ENCODE results near the gene RUVBL1. TPM values are rescaled to one million over a fixed set of nuclear protein-coding genes. Genes with fewer than 3 reads are reported as not detected.

The RUVBL1 gene
- total RNA-seq, 1 experiment from 2014 or later = 110 TPM

- Histone ChIP-seq H3K4me3 (ENCODE audit: low read length) (no peak overlapping the region), H3K9me2 (replicated peaks; ENCODE audit: insufficient read depth, low read length) (no peaks in the 10 kb centered on the region), H3K36me3 (ENCODE audit: insufficient read depth, low read length) (peaks cover 28% of the 10 kb centered on the region), H3K9ac (ENCODE audit: low read length) (no peak overlapping the region), H3K79me2 (ENCODE audit: low read length) (peaks cover 9% of the 10 kb centered on the region), H3K27ac (ENCODE audit: low read length) (no peak overlapping the region), H3K9me3 (ENCODE audit: low read length) (no peaks in the 10 kb centered on the region), H4K20me1 (ENCODE audit: insufficient read depth, low read depth, low read length) (peaks cover 12% of the 10 kb centered on the region; the same call in 1 of the 2 replicates), H3K4me2 (ENCODE audit: low read depth, low read length, poor library complexity, severe bottlenecking) (no peak overlapping the region), H3K4me1 (ENCODE audit: low read length) (no peaks in the 10 kb centered on the region), H3K27me3 (ENCODE audit: low read length) (no peaks in the 10 kb centered on the region), H2AFZ (ENCODE audit: low read length) (no peak overlapping the region)
- no peak for DNase-seq
Measured at GRCh38 chr3:128077665-128078064, 45.9 kb downstream of the RUVBL1 start.

- H4K20me1 ChIP-seq (ENCODE audit: insufficient read depth, low read depth, low read length) = peaks cover 15% of the 10 kb centered on the region; the same call in 1 of the 2 replicates
- no peaks in the 10 kb centered on the region for H3K9me3 ChIP-seq (ENCODE audit: low read length)
- no peak overlapping the region for H2AFZ ChIP-seq (ENCODE audit: low read length)
- no peaks in the 10 kb centered on the region for H3K4me1 ChIP-seq (ENCODE audit: low read length)
- peaks cover 30% of the 10 kb centered on the region for H3K36me3 ChIP-seq (ENCODE audit: insufficient read depth, low read length)
- H3K9ac ChIP-seq (ENCODE audit: low read length) = no peak overlapping the region
- H3K27me3 ChIP-seq (ENCODE audit: low read length) = no peaks in the 10 kb centered on the region
- no peak overlapping the region for H3K4me2 ChIP-seq (ENCODE audit: low read depth, low read length, poor library complexity, severe bottlenecking)
- H3K9me2 ChIP-seq (replicated peaks; ENCODE audit: insufficient read depth, low read length) = no peaks in the 10 kb centered on the region
- peaks cover 10% of the 10 kb centered on the region for H3K79me2 ChIP-seq (ENCODE audit: low read length)
- no peak for DNase-seq
- H3K27ac ChIP-seq (ENCODE audit: low read length) = no peak overlapping the region
- no peak overlapping the region for H3K4me3 ChIP-seq (ENCODE audit: low read length)
Measured at GRCh38 chr3:128077202-128077624, 46.4 kb downstream of the RUVBL1 start.

- peaks cover 25% of the 10 kb centered on the region for H3K36me3 ChIP-seq (ENCODE audit: insufficient read depth, low read length)
- no peak overlapping the region for H3K27ac ChIP-seq (ENCODE audit: low read length)
- no peak for DNase-seq
- no peak overlapping the region for H3K4me3 ChIP-seq (ENCODE audit: low read length)
- no peaks in the 10 kb centered on the region for H3K9me3 ChIP-seq (ENCODE audit: low read length)
- no peaks in the 10 kb centered on the region for H3K9me2 ChIP-seq (replicated peaks; ENCODE audit: insufficient read depth, low read length)
- peaks cover 15% of the 10 kb centered on the region for H3K79me2 ChIP-seq (ENCODE audit: low read length)
- no peak overlapping the region for H2AFZ ChIP-seq (ENCODE audit: low read length)
- no peak overlapping the region for H3K9ac ChIP-seq (ENCODE audit: low read length)
- H3K4me1 ChIP-seq (ENCODE audit: low read length) = no peaks in the 10 kb centered on the region
- H3K27me3 ChIP-seq (ENCODE audit: low read length) = no peaks in the 10 kb centered on the region
- peaks cover 20% of the 10 kb centered on the region; the same call in 1 of the 2 replicates for H4K20me1 ChIP-seq (ENCODE audit: insufficient read depth, low read depth, low read length)
- H3K4me2 ChIP-seq (ENCODE audit: low read depth, low read length, poor library complexity, severe bottlenecking) = no peak overlapping the region
Measured at GRCh38 chr3:128076483-128077201, 47.0 kb downstream of the RUVBL1 start.

GRCh38 chr3:128075522-128076482 lies 47.8 kb downstream of the RUVBL1 start:
- H3K4me3 ChIP-seq (ENCODE audit: low read length) = no peak overlapping the region
- peaks cover 15% of the 10 kb centered on the region for H3K79me2 ChIP-seq (ENCODE audit: low read length)
- peaks cover 19% of the 10 kb centered on the region for H4K20me1 ChIP-seq (ENCODE audit: insufficient read depth, low read depth, low read length)
- H3K9ac ChIP-seq (ENCODE audit: low read length) = no peak overlapping the region
- peak; percentile 88 for DNase-seq
- H3K4me2 ChIP-seq (ENCODE audit: low read depth, low read length, poor library complexity, severe bottlenecking) = no peak overlapping the region
- H3K9me3 ChIP-seq (ENCODE audit: low read length) = no peaks in the 10 kb centered on the region
- no peaks in the 10 kb centered on the region for H3K27me3 ChIP-seq (ENCODE audit: low read length)
- H3K9me2 ChIP-seq (replicated peaks; ENCODE audit: insufficient read depth, low read length) = no peaks in the 10 kb centered on the region
- peaks cover 22% of the 10 kb centered on the region for H3K36me3 ChIP-seq (ENCODE audit: insufficient read depth, low read length)
- H3K4me1 ChIP-seq (ENCODE audit: low read length) = no peaks in the 10 kb centered on the region
- no peak overlapping the region for H2AFZ ChIP-seq (ENCODE audit: low read length)
- H3K27ac ChIP-seq (ENCODE audit: low read length) = no peak overlapping the region

- peaks cover 19% of the 10 kb centered on the region for H3K79me2 ChIP-seq (ENCODE audit: low read length)
- no peaks in the 10 kb centered on the region for H3K4me1 ChIP-seq (ENCODE audit: low read length)
- H3K9ac ChIP-seq (ENCODE audit: low read length) = no peak overlapping the region
- H4K20me1 ChIP-seq (ENCODE audit: insufficient read depth, low read depth, low read length) = peaks cover 22% of the 10 kb centered on the region
- H3K9me3 ChIP-seq (ENCODE audit: low read length) = no peaks in the 10 kb centered on the region
- peaks cover 30% of the 10 kb centered on the region for H3K36me3 ChIP-seq (ENCODE audit: insufficient read depth, low read length)
- DNase-seq = peak; percentile 47
- H3K27ac ChIP-seq (ENCODE audit: low read length) = no peak overlapping the region
- H3K27me3 ChIP-seq (ENCODE audit: low read length) = no peaks in the 10 kb centered on the region
- no peak overlapping the region for H3K4me2 ChIP-seq (ENCODE audit: low read depth, low read length, poor library complexity, severe bottlenecking)
- no peak overlapping the region for H3K4me3 ChIP-seq (ENCODE audit: low read length)
- H3K9me2 ChIP-seq (replicated peaks; ENCODE audit: insufficient read depth, low read length) = no peaks in the 10 kb centered on the region
- no peak overlapping the region for H2AFZ ChIP-seq (ENCODE audit: low read length)
Measured at GRCh38 chr3:128074851-128075521, 48.6 kb downstream of the RUVBL1 start.

- no peak overlapping the region for H3K4me3 ChIP-seq (ENCODE audit: low read length)
- H3K4me2 ChIP-seq (ENCODE audit: low read depth, low read length, poor library complexity, severe bottlenecking) = no peak overlapping the region
- peaks cover 36% of the 10 kb centered on the region for H3K36me3 ChIP-seq (ENCODE audit: insufficient read depth, low read length)
- no peak overlapping the region for H3K27ac ChIP-seq (ENCODE audit: low read length)
- peaks cover 19% of the 10 kb centered on the region for H3K79me2 ChIP-seq (ENCODE audit: low read length)
- no peak overlapping the region for H2AFZ ChIP-seq (ENCODE audit: low read length)
- H3K9me3 ChIP-seq (ENCODE audit: low read length) = no peaks in the 10 kb centered on the region
- peaks cover 22% of the 10 kb centered on the region for H4K20me1 ChIP-seq (ENCODE audit: insufficient read depth, low read depth, low read length)
- H3K4me1 ChIP-seq (ENCODE audit: low read length) = no peaks in the 10 kb centered on the region
- no peaks in the 10 kb centered on the region for H3K27me3 ChIP-seq (ENCODE audit: low read length)
- H3K9me2 ChIP-seq (replicated peaks; ENCODE audit: insufficient read depth, low read length) = no peaks in the 10 kb centered on the region
- H3K9ac ChIP-seq (ENCODE audit: low read length) = no peak overlapping the region
- no peak for DNase-seq
Measured at GRCh38 chr3:128073807-128074206, 49.8 kb downstream of the RUVBL1 start.

GRCh38 chr3:128073185-128073725 lies 50.4 kb downstream of the RUVBL1 start:
- Histone ChIP-seq H3K4me1 (ENCODE audit: low read length) (no peaks in the 10 kb centered on the region), H3K9ac (ENCODE audit: low read length) (no peak overlapping the region), H3K79me2 (ENCODE audit: low read length) (peaks cover 19% of the 10 kb centered on the region), H3K27ac (ENCODE audit: low read length) (no peak overlapping the region), H3K9me3 (ENCODE audit: low read length) (no peaks in the 10 kb centered on the region), H3K36me3 (ENCODE audit: insufficient read depth, low read length) (peaks cover 41% of the 10 kb centered on the region), H2AFZ (ENCODE audit: low read length) (no peak overlapping the region), H3K9me2 (replicated peaks; ENCODE audit: insufficient read depth, low read length) (no peaks in the 10 kb centered on the region), H3K4me2 (ENCODE audit: low read depth, low read length, poor library complexity, severe bottlenecking) (no peak overlapping the region), H3K27me3 (ENCODE audit: low read length) (no peaks in the 10 kb centered on the region), H3K4me3 (ENCODE audit: low read length) (no peak overlapping the region), H4K20me1 (ENCODE audit: insufficient read depth, low read depth, low read length) (peaks cover 22% of the 10 kb centered on the region)
- DNase-seq = no peak
